ENCODE data around the gene EFEMP2. TPM values are rescaled to one million over a fixed set of nuclear protein-coding genes. Genes with fewer than 3 reads are reported as not detected.

The EFEMP2 gene
- total RNA-seq (2014; rRNA removed; shearing (Covaris generic)) (6.1 and 7.2 TPM in 2 replicates), total RNA-seq (2022) (7.6 and 8.9 TPM in 2 replicates), Bru-seq, nascent RNA (percentile 23 among the genes with signal in this experiment), BruChase-seq, experiment 1, labeled RNA remaining after a 6-hour chase (percentile 22 among the genes with signal in this experiment), BruChase-seq, experiment 2, labeled RNA remaining after a 2-hour chase (percentile 24 among the genes with signal in this experiment)
- long read RNA-seq, partial matches to known transcripts, result 0 of 9 reads
- long read RNA-seq, other reads (novel, unspliced or antisense), result 5 of 9 reads

- ChIA-PET POLR2A (interaction anchor here (0.6 to 2.3 kb wide), 5 partner anchors 13 to 1708 kb away, joined by 3 to 12 read pairs (median 5); partner anchors contain the start of genes CCDC85B and MUS81), CTCF (ENCODE audit: unreplicated experiment) (no interaction called here)
- DNase-seq (ENCODE audit: low spot score), result no peak
- Histone ChIP-seq H3K79me2 (ENCODE audit: insufficient read depth, low read depth, low read length) (no peaks in the 10 kb centered on the region), H3K4me1 (ENCODE audit: insufficient read depth, low read length, poor library complexity, severe bottlenecking) (peaks cover 28% of the 10 kb centered on the region), H3K9me2 (ENCODE audit: insufficient read depth, low read length) (no peaks in the 10 kb centered on the region), H3K36me3 (ENCODE audit: insufficient read depth, low read length) (no peaks in the 10 kb centered on the region), H2AFZ (ENCODE audit: low read length) (peak within 1 kb of the TSS; percentile 76; the same call in 1 of the 2 replicates), H3K4me3 (ENCODE audit: low read depth, low read length, poor library complexity, severe bottlenecking) (peak within 1 kb of the TSS; percentile 61), H4K20me1 (ENCODE audit: insufficient read depth, low read length) (no peaks in the 10 kb centered on the region), H3K9me3 (ENCODE audit: low read length) (no peaks in the 10 kb centered on the region), H3K27ac (ENCODE audit: low read depth, low read length, poor library complexity, severe bottlenecking) (peak within 1 kb of the TSS; percentile 46), H3K4me2 (ENCODE audit: low read length) (peak within 1 kb of the TSS; percentile 89)
- TF ChIP-seq CTCF (conservative IDR thresholded peaks at IDR 0.05; ENCODE audit: low read length), result no peak
- no TSS peak for BruUV-seq (replicated peaks)
- intact Hi-C loops (cut with micrococcal nuclease; ENCODE audit: unreplicated experiment), result loop anchor here (1.0 kb wide), 1 partner anchor 18 kb away; the partner anchor contains the start of gene CCDC85B
These were observed at the start of gene EFEMP2 for GRCh38 chr11:65872586-65873317. Gene EFEMP2 (minus strand): TSS chr11:65872800. CDS start chr11:65872354, 446 bp downstream.

GRCh38 chr11:65921876-65922275 is 49.3 kb upstream of the EFEMP2 start:
- H3K9me3 ChIP-seq (ENCODE audit: low read length), result no peaks in the 10 kb centered on the region
- no peaks in the 10 kb centered on the region for H3K9me2 ChIP-seq (ENCODE audit: insufficient read depth, low read length)
- H3K36me3 ChIP-seq (ENCODE audit: insufficient read depth, low read length), result peaks cover 8% of the 10 kb centered on the region; the same call in 1 of the 2 replicates
- H3K4me2 ChIP-seq (ENCODE audit: low read length), result no peak overlapping the region
- peaks cover 22% of the 10 kb centered on the region for H3K4me1 ChIP-seq (ENCODE audit: insufficient read depth, low read length, poor library complexity, severe bottlenecking)
- BruUV-seq (replicated peaks), result no TSS peak
- intact Hi-C loops (cut with micrococcal nuclease; ENCODE audit: unreplicated experiment), result no loop called here
- H3K79me2 ChIP-seq (ENCODE audit: insufficient read depth, low read depth, low read length), result peaks cover 11% of the 10 kb centered on the region; the same call in 1 of the 2 replicates
- no peak for DNase-seq (ENCODE audit: low spot score)
- TF ChIP-seq CTCF (conservative IDR thresholded peaks at IDR 0.05; ENCODE audit: low read length), result no peak
- no peak for TF ChIP-seq EZH2phosphoT487 (IDR thresholded peaks at IDR 0.05; ENCODE audit: borderline replicate concordance, low read depth, low read length)
- no peaks in the 10 kb centered on the region for H4K20me1 ChIP-seq (ENCODE audit: insufficient read depth, low read length)
- ChIA-PET CTCF (ENCODE audit: unreplicated experiment) (no interaction called here), POLR2A (no interaction called here)
- no peak overlapping the region for H2AFZ ChIP-seq (ENCODE audit: low read length)
- no peak overlapping the region for H3K27ac ChIP-seq (ENCODE audit: low read depth, low read length, poor library complexity, severe bottlenecking)
- no peak overlapping the region for H3K4me3 ChIP-seq (ENCODE audit: low read depth, low read length, poor library complexity, severe bottlenecking)
